Cortex of kidney (tissue), 1 donor: ENCODE results near the gene RPRD1B.
"Not testable (repeated sequence)": the region's sequence is repeated elsewhere in the genome, so short reads cannot be mapped to it uniquely, and the experiment has no call there.

Experiments used
- DNase-seq: peaks from one replicate; lab custom pipeline; 2025; lab: John Stamatoyannopoulos, UW

Gene RPRD1B

GRCh38 chr20:38075161-38075998 lies 41.8 kb downstream of the RPRD1B start:
- no peak for DNase-seq

- no peak for DNase-seq
These were observed 43.0 kb downstream of the RPRD1B start for GRCh38 chr20:38076548-38076947.

DNA sequence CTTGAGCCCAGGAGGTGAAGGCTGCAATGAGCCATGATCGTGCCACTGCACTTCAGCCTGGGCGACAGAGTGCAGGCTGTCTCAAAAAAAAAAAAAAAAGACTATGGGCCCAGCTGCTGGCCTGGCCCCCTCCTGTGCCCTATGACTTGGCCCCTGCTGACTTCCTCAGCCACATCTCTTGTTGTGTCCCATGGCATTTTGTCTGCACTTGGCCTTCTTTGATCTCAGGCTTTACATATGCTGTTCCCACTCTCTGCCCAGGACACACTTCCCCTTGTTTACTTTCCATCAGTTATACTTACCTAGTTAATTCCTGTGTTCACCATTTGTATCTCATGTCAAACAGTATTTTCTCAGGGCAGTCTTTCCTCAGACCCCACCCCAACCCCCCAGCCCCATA lies 44.5 kb downstream of the RPRD1B start:
- DNase-seq = no peak

DNA sequence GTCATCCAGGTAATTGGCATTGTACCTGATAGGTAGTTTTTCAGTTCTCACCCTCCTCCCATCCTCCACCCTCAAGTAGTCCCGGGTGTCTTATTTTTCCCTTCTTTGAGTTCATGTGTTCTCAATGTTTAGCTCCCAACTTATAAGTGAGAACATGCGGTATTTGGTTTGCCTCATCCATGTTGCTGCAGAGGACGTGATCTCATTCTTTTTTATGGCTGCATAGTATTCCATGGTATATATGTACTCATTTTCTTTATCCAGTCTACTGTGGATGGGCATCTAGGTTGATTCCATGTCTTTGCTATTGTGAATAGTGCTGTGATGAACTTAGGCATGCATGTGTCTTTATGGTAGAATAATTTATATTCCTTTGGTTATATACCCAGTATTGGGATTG lies 45.8 kb downstream of the RPRD1B start:
- DNase-seq = no peak

GRCh38 chr20:38081575-38081974 lies 48.0 kb downstream of the RPRD1B start:
- DNase-seq = no peak

DNA sequence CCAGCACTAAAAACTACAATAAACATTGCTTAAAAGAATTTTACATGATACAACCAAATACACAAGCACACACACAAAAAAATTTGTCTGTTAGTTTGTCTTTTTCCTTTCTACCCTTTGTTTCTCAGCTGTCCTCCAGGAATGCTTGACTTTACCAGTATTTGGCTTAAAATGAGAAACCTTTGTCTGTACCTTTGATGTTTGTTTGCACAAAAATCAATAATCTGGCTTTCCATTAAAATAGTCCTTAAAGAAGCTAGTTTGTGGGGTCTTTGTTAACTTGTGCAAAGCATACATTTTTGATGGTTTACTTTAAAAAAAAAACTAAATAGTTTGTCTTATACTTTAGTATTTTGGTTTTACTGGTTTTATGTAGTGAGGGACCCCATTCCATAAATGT lies 49.3 kb downstream of the RPRD1B start:
- DNase-seq = no peak

- no peak for DNase-seq
These were observed 49.9 kb downstream of the RPRD1B start for GRCh38 chr20:38083338-38084048.

DNA sequence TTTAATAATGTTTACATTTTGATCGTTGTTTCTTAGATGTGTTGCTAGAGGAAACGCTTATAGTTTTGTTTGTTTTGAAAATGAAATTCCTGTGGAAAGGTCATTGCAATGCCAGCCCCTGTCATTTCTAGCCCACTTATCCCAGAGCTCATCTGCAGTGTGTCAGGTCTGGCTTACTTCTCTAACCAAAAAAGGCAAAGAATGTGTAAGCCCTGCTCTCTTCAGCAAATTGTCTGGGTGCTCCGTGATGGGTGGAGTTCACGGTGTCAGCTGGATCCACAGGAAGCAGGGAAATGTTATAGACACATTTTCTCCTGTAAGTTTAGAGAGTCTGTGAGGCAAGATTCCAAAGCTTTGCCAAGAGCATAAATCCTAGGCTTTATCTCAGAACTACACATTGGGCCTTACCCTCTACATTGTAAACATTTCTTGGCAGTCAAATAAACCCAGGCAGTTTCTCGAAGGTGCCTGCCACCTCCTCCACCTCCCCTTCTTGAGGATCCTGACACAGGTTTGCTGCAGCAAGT lies 50.9 kb downstream of the RPRD1B start:
- DNase-seq = no peak

- DNase-seq = no peak
These were observed 51.5 kb downstream of the RPRD1B start for GRCh38 chr20:38085026-38085425.

DNA sequence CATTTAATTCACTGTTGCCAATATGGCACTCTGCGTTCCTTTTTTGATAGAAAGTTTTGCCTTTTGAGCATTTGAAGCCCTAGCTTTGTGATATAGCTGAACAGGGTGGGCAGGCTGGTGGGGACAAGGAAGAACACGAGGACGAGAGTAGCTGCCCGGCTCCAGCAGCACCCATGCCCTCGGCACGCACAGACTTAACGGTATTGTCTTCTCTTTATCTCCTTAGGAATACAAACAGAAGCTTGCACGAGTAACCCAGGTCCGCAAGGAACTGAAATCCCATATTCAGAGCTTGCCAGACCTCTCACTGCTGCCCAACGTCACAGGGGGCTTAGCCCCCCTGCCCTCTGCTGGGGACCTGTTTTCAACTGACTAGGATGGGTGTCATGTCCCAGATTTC lies 56.0 kb downstream of the RPRD1B start:
- no peak for DNase-seq

DNA sequence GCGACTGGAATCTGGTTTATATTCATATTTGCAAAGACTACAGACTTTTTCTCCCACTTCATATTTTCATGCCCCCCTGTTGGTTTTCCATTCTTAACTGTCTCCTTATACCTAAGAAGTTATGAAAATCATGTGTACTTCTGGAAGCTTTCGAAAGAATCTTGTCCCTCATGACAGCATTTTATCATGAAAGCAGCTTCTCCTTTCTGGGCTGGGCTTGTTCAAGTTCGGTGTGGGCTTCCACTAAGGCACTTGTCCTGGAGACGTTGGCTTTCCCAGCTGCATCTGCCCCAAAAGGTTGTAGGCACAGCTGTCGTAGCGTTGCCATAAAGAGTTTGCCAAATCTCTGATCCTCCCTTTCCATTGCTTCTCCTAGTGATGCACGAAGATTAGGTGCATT lies 56.5 kb downstream of the RPRD1B start:
- DNase-seq = no peak

GRCh38 chr20:38091441-38092216 lies 58.1 kb downstream of the RPRD1B start:
- DNase-seq = no peak

DNA sequence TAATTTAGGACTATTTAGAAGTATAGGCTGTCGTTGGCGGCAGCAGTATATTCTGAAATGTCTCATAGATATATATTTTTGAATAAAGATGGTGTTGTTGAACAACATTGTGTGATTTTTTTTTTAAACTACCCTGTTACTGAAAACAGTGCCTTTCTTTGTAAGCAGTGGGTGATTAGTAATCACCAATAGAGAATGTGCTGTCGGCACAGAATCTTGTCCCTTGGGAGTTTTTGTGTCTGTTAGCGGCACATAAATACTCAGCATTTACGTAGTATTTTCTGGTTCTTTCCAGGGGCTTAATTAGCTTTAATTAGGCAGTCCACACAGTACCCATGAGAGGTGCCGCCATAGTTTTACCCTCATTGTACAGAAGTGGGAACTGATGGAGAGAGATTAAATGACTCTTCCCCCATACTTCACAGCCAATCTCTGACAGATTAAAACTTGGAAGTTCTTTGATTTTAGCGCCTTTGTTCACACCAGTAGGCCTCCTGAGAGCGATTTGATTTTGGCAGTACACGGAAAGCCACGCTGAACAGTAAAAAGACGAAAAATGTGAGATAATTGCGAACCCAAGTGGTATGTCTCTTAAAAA lies 58.8 kb downstream of the RPRD1B start:
- DNase-seq = no peak

DNA sequence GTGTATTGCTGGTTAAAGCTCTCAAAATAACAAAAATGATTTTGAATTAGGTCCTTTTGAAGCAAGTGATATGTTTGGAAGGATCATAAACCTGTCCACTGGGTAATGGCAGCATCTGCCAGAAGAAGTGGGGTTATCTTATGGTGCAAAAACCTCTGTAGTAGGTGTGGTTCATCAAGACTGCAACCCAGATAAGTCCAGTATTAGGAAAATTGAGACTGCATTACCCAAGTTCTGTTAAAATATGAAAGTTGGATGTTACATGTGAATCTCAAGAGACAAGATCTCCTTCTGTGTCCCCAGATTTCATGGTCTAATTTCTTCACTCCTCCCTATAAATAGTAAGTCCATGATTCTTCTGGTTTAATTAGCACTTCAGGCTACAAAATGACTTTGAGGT lies 59.4 kb downstream of the RPRD1B start:
- no peak for DNase-seq

DNA sequence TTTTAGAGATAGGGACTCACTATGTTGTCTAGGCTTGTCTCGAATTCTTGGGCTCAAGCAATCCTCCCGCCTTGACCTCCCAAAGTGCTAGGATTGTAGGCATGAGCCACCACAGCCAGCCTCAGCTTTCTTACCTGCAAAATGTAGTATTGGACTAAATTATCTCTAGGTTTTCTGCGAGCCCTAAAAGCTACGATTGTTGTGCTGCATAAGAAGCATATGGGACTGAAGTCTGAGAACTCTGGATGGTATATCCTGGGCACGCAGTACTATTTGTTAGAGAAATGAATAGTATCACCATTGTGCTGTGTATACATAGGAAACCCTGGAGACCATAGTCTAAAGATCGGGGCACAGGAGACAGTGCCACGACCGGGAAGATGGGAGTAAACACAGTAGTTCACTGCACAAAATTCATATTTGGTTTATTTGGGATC lies 60.1 kb downstream of the RPRD1B start:
- DNase-seq = no peak

GRCh38 chr20:38094373-38094891 lies 60.9 kb downstream of the RPRD1B start:
- DNase-seq = no peak

GRCh38 chr20:38095017-38095686 lies 61.6 kb downstream of the RPRD1B start:
- no peak for DNase-seq

DNA sequence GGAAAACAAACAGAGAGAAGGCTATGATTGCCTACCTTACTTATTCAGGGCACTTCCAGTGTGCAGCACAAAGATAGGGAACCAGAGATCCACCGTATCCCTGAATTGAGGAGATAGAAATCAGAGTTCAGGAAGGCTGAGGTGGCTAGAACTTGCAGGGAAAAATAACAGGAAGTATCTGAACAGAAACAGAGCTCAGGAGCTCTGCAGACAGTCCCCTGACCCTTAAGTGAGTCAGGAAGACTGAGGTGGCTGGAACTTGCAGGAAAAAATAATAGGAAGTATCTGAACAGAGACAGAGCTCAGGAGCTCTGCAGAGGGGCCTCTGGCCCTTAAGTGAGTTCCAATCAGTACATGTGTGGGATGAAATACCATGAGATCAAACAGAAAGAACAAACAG lies 65.4 kb downstream of the RPRD1B start:
- no peak for DNase-seq

DNA sequence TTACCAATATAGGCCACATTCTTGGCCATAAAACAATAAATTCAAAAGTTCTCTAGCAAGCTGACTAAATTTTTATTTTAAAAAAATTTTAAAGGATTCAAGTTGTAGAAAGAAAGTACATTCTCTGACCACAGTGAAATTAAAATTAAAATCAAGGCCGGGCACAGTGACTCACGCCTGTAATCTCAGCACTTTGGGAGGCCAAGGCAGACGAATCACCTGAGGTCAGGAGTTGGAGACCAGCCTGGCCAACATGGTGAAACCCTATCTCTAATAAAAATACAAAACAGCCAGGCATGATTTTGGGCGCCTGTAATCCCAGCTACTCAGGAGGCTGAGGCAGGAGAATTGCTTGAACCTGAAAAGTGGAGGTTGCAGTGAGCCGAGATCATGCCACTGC lies 68.7 kb downstream of the RPRD1B start:
- not testable (repeated sequence) for DNase-seq

DNA sequence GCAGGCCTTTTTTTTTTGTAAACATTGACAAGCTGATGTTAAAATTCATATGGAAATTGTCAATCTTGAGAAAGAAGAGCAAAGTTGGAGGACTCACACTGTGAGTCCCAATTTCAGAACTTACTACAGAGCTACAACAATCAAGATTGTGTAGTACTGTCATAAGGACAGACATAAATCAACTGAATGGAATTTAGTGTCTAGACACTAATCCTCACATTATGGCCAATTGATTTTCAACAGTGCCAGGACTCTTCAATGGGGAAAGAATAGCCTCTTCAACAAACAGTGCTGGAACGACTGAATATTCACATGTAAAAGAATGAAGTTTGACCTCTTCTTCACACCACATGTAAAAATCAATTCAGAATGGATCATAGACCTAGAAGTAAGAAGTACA lies 70.7 kb downstream of the RPRD1B start:
- DNase-seq = no peak

GRCh38 chr20:38106461-38106860 lies 72.9 kb downstream of the RPRD1B start:
- no peak for DNase-seq
